Tibial artery (tissue), 4 donors: ENCODE measurements around the gene ERRFI1.

Experiments
- DNase-seq, 2 donors: peaks; one replicate each; pipeline ENCODE4 v3.0.0-alpha.2; 2019
- H3K27ac ChIP-seq, 2 donors: fragments of 200-600 bp; sonication (generic) in 1 of 2; 1 replicate in 1 of 2; 2 replicates in 1 of 2; pipeline ENCODE4 v1.5.1; 2018 to 2019; ENCODE audit warnings: mild to moderate bottlenecking in 1 of 2
- H3K27me3 ChIP-seq, 2 donors: fragments of 200-600 bp; sonication (generic) in 1 of 2; one replicate each; pipeline versions ENCODE4 v1.5.1 to v1.6.0; 2016 to 2019
- H3K36me3 ChIP-seq, 3 donors: fragments of 200-600 bp; sonication (generic) in 2 of 3; one replicate each; pipeline ENCODE4 v1.5.1; 2016 to 2019; ENCODE audit warnings: mild to moderate bottlenecking in 2 of 3
- H3K4me1 ChIP-seq, 4 donors: fragments of 200-600 bp; sonication (generic) in 2 of 4; 1 replicate in 3 of 4; 2 replicates in 1 of 4; pipeline ENCODE4 v1.5.1; 2016 to 2019
- H3K4me3 ChIP-seq, 2 donors: fragments of 200-600 bp; sonication (generic) in 1 of 2; 1 replicate in 1 of 2; 2 replicates in 1 of 2; pipeline ENCODE4 v1.5.1; 2018 to 2019; ENCODE audit warnings: mild to moderate bottlenecking in 2 of 2
- H3K9me3 ChIP-seq, 3 donors: fragments of 200-600 bp; sonication (generic) in 1 of 3; one replicate each; pipeline ENCODE4 v1.5.1; 2016 to 2019
- intact Hi-C: fragments of 100-400 bp; cut with DNase I; formaldehyde crosslinking; loops from one replicate; pipeline ENCODE4 v1.15.0; 2023; ENCODE audit warnings: low total_unique reads
- TF ChIP-seq, protein P1 (sequence below), 2 experiments: fragments of 200-600 bp in 1 of 2; fragments of 450-650 bp in 1 of 2; IDR thresholded peaks; one replicate each; pipeline ENCODE4 v1.5.1; 2017 to 2019; ENCODE audit warnings: antibody characterized with exemption in 2 of 2, mild to moderate bottlenecking in 1 of 2, moderate library complexity in 1 of 2

The ERRFI1 gene

DNA sequence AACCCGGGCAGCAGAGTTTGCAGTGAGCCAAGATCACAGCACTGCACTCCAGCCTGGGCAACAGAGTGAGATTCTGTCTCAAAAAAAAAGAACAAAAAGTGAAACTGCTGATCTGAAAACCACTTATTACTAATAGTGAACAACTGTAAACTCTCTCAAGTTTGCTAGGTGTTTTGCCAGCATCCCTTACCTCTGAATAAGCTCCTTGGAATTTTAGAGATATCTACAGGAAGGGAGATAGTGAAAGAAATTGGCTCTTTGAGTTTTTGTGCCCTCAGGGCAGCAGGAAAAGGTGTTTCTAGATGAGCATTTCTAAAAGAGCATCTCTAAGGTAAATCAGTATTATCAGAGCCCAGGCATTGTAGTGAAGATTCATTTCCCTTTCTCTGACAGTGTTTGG lies 37.5 kb downstream of the ERRFI1 start:
- no peak for DNase-seq
- intact Hi-C loops: no loop called here
- H3K36me3 ChIP-seq: peaks cover 34 to 49% (median 43%) of the 10 kb centered on the region in 3 donors

DNA sequence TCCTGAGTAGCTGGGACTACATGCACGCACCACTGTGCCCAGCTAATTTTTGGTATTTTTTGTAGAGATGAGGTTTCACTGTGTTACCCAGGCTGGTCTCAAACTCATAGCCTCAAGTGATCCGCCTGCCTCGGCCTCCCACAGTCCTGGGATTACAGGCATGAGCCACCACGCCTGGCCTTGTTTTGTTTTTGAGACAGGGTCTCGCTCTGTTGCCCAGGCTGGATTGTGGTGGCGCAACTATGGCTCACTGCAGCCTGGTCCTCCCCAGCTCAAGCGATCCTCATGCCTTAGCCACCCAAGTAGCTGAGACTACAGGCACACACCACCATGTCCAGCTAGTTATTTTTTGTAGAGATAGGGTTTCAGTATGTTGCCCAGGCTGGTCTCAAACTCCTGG lies 38.6 kb downstream of the ERRFI1 start:
- H3K4me1 ChIP-seq: peaks cover 0 to 15% (median 8%) of the 10 kb centered on the region in 4 donors
- TF ChIP-seq, protein P1, sequence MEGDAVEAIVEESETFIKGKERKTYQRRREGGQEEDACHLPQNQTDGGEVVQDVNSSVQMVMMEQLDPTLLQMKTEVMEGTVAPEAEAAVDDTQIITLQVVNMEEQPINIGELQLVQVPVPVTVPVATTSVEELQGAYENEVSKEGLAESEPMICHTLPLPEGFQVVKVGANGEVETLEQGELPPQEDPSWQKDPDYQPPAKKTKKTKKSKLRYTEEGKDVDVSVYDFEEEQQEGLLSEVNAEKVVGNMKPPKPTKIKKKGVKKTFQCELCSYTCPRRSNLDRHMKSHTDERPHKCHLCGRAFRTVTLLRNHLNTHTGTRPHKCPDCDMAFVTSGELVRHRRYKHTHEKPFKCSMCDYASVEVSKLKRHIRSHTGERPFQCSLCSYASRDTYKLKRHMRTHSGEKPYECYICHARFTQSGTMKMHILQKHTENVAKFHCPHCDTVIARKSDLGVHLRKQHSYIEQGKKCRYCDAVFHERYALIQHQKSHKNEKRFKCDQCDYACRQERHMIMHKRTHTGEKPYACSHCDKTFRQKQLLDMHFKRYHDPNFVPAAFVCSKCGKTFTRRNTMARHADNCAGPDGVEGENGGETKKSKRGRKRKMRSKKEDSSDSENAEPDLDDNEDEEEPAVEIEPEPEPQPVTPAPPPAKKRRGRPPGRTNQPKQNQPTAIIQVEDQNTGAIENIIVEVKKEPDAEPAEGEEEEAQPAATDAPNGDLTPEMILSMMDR (IDR thresholded peaks at IDR 0.05): no peak
- intact Hi-C loops: no loop called here
- H3K4me3 ChIP-seq: no peak overlapping the region
- no peaks in the 10 kb centered on the region for H3K27me3 ChIP-seq
- no peak for DNase-seq
- peaks cover 41 to 54% (median 49%) of the 10 kb centered on the region in 3 donors for H3K36me3 ChIP-seq
- H3K27ac ChIP-seq: no peak overlapping the region
- no peaks in the 10 kb centered on the region for H3K9me3 ChIP-seq

More for the DNA sequence above, 37.5 kb downstream of the ERRFI1 start:
- Histone ChIP-seq H3K4me1 (peaks cover 0 to 10% (median 5%) of the 10 kb centered on the region in 4 donors), H3K4me3 (no peak overlapping the region), H3K27ac (peak overlapping the region in 1 of 2 donors; percentile 21), H3K9me3 (no peaks in the 10 kb centered on the region), H3K27me3 (no peaks in the 10 kb centered on the region)
- TF ChIP-seq, protein P1 (IDR thresholded peaks at IDR 0.05): no peak

DNA sequence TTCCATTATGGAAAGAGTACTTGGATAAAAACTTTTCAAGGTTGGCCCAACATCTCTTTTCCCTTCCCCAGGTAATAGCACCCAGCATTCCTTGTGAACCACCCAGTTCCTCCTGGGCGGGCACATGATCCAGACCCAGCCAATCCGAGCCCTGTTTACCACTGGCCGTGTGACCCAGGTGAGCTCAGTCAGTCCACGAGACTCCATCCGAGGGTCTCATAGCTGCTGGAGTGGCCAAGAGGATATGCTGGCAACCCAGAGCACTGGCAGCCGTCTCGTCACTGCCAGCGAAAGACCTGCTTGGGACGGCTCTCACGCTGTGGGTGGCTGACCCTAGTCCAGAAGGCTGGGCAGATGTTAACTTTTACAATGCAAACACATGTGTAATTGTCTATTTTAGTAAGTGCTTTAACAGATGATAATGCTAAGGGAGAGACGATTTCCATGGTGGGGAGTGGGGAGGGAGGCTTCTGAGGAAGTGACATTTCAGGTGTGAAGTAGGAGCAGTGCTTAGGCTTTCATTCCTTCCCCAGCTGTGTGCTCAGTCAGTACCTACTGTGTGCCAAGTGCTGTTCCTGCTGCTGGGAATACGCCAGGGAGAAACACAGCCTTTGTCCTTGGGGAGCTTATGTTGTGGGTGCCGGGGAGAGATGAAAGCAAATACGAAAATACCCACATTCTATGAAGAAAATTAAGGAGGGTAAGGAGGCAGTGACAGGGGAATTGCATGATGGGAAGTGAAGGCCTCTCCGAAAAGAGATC lies 40.1 kb downstream of the ERRFI1 start:
- Histone ChIP-seq H3K9me3 (no peaks in the 10 kb centered on the region), H3K36me3 (peaks cover 46 to 60% (median 57%) of the 10 kb centered on the region in 3 donors), H3K4me3 (no peak overlapping the region), H3K27me3 (no peaks in the 10 kb centered on the region), H3K27ac (no peak overlapping the region), H3K4me1 (peaks cover 0 to 21% (median 11%) of the 10 kb centered on the region in 4 donors)
- TF ChIP-seq, protein P1 (IDR thresholded peaks at IDR 0.05): no peak
- DNase-seq: peak in 1 of 2 donors; percentile 58
- intact Hi-C loops: no loop called here

DNA sequence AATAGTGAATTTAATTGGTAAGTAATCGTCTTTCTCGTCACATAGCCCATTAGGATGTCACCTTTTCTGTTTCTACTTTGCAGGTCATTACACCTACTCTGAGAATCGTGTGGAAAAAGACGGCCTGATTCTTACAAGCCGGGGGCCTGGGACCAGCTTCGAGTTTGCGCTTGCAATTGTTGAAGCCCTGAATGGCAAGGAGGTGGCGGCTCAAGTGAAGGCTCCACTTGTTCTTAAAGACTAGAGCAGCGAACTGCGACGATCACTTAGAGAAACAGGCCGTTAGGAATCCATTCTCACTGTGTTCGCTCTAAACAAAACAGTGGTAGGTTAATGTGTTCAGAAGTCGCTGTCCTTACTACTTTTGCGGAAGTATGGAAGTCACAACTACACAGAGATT lies 41.3 kb downstream of the ERRFI1 start:
- H3K9me3 ChIP-seq: no peaks in the 10 kb centered on the region
- H3K27me3 ChIP-seq: no peaks in the 10 kb centered on the region
- no peak overlapping the region for H3K4me3 ChIP-seq
- intact Hi-C loops: no loop called here
- no peak overlapping the region for H3K27ac ChIP-seq
- H3K36me3 ChIP-seq: peaks cover 51 to 70% (median 69%) of the 10 kb centered on the region in 3 donors
- TF ChIP-seq, protein P1 (IDR thresholded peaks at IDR 0.05): no peak
- peak in 1 of 2 donors; percentile 40 for DNase-seq
- peaks cover 0 to 20% (median 11%) of the 10 kb centered on the region in 4 donors for H3K4me1 ChIP-seq

DNA sequence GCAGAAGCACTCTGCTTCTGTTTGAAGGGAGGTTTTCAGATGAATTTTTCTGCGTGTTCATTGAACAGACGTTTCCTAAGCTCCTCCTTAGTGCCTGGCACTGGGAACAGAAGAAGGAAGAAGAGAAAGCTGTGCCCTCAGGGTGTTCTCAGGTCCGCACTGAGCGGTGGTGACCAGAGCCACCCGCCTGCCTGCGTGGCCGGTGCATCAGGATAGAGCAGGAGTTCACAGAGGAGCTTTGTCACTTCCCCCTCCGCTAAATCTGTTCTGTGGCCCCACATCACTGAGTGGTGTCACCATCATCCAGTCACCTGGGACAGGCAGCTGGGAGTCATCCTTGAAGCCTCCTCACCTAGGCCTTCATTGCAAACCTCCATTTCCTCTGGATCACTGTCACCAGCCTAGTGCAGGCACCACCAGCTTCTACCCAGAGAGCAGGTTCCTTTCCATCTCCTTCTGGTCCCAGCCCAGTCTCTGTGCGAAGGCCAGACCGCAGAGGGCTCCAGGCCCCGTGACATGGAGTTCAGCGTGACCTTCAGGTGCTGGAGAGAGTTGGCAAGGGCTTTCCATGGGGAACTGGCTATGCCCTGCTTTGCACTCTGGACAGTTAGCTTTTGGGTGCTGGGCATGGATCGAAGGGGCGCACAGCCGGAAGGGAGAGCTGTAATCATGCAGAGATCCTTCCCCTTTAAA lies 42.9 kb downstream of the ERRFI1 start:
- peaks cover 0 to 12% (median 5%) of the 10 kb centered on the region in 4 donors for H3K4me1 ChIP-seq

More for the DNA sequence above, 42.9 kb downstream of the ERRFI1 start:
- Histone ChIP-seq H3K27me3 (no peaks in the 10 kb centered on the region), H3K4me3 (no peak overlapping the region), H3K36me3 (peaks cover 61 to 85% (median 81%) of the 10 kb centered on the region in 3 donors), H3K9me3 (no peaks in the 10 kb centered on the region), H3K27ac (peak overlapping the region in 1 of 2 donors; percentile 47)
- TF ChIP-seq, protein P1 (IDR thresholded peaks at IDR 0.05): no peak
- peak in 1 of 2 donors; percentile 63 for DNase-seq
- intact Hi-C loops: no loop called here
